HG02571 (cell line): ENCODE measurements around the gene RGL4.

Source experiments
- ATAC-seq: cut with Tn5 transposase; IDR thresholded peaks from one replicate; pipeline ENCODE4 v1.9.1; 2021; ENCODE audit warnings: mild to moderate bottlenecking, moderate library complexity; ENCODE audit not compliant: unreplicated experiment

Gene RGL4

DNA sequence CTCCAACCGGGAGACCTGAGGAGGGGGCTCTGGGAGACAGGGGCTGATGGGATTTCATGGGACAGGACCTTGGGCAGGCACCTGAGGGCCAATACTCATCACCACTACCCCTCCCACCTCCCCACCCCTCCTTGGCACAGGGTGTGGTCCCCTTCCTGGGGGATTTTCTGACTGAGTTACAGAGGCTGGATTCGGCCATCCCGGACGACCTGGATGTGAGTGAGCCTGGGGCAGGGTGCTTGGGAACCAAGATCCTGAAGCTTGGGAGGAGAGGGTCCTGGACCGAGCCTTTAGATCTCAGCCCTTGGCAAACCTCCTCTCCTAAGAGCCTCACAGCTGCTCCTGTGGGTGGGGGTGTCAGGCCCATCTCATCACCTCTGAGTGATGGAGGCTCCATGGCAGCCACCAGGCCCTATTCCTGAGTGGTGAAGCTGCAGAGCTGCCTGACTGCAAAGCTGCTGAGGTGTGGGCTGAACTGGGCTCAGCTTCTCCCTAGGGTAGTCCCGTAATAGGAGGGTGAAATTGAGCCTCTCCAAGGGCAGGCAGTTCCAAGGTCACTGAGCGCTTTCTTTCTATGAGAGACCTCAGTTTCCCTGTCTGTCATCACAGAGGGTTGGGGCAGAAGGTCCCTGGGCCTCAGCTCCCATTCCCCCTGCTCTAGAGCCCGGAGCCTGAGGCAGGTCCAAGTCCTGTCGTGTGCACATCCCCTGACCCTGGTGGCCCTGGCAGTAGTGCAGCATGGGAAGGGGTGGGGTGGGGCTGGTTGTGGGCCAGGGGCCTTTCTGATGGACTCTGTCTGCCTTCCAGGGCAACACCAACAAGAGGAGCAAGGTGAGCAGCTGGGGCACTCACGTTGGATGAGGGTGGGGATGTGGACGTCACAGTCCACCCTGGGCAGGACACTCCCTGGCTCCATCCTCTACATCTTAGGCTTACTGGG is 6.5 kb downstream of the RGL4 start:
- no peak for ATAC-seq

DNA sequence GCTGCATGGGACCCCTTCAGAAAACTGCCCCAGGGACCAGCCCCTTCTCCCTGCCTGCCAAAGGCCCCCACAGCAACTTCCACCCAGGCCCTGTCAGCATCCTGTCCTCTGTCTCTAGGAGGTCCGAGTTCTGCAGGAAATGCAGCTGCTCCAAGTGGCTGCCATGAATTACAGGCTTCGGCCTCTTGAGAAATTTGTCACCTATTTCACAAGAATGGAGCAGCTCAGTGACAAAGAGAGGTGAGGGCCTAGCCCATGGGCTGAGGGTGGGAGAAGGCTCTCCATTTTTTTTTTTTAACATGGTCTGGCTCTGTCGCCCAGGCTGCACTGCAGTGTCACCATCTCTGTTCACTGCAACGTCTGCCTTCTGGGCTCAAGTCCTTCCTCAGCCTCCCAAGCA is 7.3 kb downstream of the RGL4 start:
- ATAC-seq = no peak

DNA sequence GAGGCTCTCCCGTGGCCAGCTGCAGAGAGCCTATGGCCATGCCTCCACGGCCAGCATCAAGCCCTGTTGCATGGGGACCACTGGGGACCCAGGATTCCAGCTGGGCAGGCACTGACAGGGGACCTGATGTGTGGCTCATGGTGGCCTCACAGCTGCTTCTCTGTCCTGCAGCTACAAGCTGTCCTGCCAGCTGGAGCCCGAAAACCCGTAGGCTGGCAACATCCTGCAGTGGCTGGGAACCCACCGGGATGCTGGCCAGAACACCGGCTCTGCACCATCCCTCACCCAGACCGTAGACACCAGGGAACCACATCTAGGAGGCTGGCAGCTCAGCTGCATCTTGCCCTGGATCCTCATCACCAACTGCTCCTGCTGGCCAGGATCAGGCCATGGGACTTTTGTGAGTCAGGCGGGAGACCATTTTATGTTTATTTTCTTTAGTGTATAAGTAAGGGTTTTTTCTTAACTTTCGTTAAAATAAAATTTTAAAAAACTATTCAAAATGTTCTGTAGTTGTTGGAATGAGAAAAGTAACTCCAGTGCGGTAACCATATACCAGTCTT is 7.9 kb downstream of the RGL4 start:
- ATAC-seq = no peak

DNA sequence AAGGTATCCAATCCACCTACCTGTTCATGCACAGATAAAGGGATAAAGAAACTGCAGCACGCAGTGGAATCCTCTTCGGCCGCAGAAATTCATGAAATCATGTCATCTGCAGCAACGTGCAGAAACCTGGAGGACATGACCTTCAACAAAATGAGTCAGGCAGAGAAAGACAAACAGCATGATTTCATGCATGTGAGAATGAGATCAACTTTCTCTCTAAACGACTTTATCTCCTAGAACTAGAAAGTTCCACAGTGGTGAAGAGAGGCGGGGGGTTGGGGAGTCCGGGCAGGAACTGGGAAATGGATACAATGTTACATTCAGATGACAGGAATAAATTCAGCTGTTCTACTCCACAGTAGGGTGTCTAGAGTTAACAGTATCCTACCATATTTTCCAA is 9.9 kb downstream of the RGL4 start:
- ATAC-seq = no peak

DNA sequence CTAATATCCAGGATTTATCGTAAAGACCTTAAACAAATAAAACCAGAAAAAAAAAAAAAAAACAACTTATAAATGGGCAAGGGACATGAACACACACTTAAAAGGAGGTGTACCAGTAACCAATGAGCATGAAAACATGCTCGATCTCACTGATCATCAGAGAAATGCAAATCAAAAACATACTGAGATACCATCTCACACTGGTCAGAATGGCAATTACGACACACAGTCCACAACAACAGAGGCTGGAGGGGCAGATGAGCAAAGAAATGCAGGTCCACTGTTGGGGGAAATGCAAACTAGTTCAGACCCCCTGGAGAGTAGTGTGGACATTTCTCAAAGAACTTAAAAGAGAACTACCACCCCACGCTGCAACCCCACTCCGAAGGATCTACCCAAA is 13.2 kb downstream of the RGL4 start:
- ATAC-seq = no peak

DNA sequence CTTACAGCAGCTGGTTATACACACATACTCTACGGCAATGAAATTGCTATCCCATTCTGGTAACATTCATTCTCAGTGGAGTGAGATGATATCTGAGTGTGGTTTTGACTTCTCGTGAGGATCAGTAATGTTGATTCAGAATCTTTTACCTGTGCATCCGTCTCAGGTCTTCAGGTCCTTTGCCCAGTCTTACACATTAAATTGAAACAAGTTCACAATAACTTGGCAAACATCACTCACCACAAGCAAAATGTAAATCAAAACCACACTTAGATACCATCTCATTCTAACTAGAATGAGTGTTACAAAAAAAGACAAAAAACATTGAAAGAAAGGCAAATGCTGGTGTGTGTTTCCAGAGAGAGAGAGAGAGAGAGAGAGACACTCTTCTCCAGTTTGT is 14.0 kb downstream of the RGL4 start:
- ATAC-seq = no peak

DNA sequence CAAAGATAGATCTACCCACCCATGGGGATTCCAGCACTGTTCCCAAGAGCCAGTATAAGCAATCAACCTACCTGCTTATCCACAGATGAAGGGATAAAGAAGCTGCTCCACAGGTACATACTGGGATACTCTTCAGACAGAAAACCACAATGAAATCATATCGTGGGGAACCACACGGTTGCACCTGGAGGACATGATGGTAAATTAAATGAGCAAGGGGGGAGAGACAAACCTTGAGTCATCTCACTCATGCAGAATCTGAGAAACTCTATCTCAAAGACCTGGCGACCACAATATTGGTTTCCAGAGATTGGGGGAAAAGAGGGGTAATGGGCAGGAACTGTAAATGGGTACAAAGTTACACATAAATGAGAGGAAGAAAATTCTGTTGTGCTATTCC is 14.5 kb downstream of the RGL4 start:
- no peak for ATAC-seq

DNA sequence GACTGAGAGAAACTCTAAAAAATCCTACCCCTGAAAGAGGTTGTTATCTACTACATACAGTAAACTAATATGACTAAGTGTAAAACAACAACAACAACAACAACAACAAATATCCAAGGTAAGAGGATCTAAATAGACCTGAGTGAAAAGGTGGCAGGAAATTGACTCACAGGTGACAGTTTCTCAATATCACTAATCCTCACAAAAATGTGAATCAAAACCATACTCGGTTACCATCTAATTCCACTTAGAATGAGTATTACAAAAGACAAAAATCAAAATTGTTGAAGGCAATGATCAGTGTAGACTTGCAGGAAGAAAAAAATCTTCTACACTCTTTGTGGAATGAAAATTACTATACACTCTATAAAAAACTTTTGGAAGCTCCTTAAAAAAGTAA is 17.5 kb downstream of the RGL4 start:
- no peak for ATAC-seq

DNA sequence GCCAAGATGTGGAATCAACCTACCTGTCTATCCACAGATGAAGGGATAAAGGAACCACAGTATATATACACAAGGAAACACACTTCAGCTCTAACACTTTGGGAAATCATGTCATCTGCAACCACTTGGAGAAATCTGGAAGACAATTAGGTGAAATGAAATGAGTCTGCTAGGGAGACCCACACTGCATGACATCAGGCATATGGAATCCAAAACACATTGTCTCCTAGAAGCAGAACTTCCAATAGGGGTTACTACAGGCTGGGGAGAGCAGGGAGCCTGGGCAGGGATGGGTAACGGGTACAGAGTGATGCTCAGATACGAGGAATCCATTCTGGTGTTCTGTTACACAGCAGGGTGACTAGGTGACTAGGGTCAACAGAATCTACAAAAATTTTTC is 18.3 kb downstream of the RGL4 start:
- no peak for ATAC-seq

DNA sequence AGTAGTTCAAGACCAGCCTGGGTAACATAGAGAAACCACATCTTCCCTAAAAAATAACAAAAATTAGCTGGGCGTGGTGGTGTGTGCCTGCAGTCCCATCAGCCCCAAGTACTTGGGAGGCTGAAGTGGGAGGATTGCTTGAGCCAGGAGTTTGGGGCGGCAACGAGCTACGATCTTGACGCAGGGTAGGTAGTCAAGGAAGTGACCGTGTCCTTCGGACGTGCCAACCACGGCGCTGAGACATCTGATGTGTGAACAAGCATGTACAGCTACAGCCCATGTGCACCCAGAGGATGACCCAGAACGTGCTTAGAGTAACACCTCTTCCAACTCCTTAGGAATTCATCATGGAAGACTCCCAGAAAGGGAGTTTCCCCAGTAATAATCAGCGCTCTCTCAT is 21.4 kb downstream of the RGL4 start:
- ATAC-seq = no peak

DNA sequence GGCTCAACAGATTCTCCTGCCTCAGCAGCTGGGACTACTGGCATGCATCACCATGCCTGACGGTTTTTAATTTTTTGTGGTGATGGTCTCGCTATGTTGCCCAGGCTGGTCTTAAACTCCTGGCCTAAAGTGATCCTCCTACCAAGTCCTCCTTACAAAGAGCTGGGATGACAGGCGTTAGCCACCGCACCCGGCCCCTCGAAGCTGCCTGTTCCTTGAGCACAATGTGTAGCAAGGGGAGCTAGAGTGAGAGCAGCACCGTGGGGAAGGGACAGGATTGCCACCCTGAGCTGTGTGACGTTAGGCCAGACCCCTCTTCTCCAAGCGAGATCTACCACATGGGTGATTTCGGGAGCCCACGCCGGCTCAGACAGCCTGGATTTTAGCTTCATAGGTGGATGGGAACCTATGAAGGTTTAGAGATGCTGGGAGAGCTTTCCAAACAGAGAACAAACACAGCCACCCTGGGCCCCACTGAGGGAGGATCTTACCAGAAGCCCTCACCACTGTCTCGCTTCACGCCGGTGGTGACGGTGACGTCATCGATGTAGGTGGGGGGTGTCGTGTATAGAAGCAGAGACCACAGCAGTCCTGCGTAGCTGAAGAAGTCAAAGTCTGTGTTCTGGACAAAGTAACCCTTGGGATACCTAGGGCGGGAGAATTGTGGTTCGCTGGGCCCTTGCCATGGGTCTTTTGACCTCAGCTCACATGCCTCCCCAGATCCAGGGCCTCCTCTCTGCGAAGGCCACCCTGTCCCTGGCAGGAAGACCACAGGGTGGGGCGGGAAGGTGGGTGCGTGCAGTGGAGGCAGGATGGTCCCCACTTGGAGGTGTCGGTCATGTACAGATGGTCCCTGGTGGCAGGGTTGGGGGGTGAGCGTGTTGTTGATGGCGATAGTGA is 23.1 kb downstream of the RGL4 start:
- ATAC-seq = no peak

DNA sequence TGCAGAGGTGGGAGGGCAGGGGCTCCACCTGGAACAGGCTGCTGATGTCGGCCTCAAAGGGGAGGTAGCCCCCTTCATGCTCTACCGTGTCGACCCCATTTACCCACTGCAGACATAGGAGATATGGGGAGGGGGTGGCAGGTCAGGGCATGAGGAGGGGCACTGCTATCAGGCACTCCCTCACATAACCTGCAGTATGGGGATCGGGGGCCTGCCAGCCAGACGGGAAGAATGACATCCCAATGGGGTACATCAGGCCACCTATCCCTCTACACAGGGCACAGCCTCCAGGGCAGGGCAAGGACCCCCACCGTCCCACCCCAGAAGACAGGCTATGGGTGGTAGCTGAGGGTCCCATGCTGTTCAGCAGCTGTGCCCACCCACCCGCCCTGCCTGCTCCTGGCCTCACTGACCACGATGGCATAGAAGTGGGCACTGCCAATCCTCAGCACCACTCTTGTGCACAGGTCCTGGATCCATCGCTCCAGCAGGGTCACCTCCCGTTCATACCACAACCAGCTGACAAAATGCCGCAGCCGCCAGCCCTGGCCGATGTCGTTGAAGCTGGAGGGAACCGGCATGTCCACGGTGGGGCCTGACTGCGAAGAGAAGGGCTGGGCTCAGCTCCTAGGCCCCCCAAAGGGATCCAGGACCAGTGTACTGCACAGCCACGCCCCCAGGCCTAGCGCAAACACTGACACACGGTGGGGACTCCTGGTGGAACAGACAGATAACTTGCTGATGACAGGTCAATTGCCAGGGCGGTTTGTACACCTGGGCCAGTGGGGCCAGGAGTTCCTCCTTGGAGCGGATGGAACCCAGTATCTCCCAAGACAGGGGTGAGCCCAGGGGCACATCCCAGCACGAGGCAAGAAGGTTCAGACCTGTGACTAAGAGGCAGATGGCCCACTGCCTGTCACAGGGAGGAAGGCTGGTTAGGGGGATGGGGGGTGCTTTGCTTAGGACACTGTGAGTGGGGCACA is 24.1 kb downstream of the RGL4 start:
- no peak for ATAC-seq

DNA sequence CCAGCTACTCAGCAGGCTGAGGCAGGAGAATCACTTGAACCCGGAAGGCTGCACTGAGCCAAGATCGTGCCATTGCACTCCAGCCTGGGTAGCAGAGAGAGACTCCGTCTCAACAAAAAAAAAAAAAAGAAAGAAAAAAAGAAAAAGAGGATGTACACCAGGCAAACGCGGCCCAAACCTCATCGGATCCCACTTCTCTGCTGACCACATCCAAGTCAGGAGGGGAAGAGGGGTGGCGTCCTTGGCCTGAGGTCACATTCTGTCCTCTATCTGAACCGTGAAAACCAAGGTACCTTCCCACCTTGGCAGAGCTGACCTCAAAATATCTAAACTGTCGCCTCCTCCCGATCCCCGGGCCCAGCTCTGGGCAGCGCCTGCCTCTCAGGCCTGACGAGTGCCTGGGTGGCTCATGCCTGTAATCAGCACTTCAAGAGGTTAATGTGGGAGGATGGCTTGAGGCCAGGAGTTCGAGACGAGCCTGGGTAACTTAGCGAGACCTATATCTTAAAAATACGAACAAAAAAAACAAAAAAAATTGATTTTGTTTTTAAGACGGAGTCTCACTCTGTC is 25.1 kb downstream of the RGL4 start:
- ATAC-seq = no peak

DNA sequence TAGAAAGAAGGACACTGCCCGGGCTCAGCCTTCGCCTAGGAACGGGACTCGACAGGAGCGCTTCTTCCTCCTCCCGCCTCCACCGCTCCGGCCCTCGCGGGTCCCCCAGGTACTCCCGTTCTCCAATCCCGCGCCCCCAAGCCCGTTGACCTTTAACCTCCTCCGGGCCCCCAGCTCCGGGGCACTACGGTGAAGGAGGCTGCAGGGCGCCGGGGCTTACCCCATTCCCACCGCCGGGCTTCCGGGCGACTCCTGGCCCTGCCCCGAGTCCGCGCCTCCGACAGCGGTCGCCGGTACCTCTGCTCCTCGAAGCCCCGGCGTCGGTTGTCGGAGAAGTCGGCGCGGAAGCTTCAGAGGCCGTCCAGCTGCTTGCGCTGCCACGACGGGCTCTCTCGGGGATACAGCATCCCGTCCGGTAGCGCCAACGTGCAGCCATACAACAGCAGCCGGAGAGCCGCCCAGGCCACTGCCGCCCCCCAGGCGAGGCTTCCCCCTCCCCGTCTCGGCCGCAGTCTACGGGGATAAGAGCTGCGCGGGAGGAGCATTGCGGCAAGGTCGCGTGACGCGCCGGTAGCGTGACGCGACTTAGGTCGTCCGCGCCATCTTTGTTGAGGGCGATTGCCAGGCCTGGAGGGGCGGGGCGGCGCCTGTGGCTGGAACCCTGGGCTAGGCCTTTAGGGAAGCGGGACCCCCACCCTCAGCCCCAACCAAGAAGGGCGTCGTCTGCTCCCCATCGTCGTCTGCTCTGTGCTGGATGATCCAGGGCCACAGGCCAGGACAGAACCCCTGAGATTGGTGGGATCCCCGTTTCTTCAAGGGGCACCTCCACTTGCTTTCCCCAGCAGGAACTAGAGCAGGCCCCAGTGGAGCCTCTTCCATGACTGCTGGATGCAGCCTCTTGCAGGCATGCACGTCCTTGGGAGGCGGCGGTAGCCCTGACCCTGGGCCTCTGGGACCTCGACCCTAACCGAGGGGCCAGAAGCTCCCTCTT is 26.3 kb downstream of the RGL4 start:
- peak; percentile 83 for ATAC-seq

DNA sequence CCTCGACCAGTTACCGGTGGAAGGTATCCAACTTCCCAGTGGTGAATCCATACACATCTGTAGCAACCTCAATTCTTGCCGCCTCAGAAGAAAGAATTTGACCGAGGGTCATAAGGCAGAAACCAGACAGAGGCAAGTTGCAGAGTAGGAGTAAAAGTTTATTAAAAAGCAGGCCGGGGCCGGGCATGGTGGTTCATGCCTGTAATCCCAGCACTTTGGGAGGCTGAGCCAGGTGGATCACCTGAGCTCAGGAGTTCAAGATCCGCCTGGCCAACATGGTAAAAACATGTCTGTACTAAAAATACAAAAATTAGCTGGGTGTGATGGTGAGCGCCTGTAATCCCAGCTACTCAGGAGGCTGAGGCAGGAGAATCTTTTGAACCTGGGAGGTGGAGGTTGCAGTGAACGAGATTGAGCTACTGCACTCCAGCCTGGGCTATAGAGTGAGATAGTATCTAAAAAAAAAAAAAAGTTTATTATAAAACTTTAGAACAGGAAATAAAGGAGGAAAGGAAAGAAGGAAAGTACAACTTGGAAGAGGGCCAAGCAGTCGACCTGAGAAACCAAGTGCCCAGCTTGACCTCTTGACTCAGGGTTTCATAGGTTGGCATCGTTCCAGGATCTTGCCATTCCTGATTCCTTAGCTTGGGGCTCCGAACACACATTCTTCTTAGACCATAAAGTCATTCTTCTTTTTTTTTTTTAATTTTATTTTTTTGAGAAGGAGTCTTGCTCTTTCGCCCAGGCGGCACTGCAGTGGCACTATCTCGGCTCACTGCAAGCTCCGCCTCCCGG is 27.8 kb downstream of the RGL4 start:
- no peak for ATAC-seq

DNA sequence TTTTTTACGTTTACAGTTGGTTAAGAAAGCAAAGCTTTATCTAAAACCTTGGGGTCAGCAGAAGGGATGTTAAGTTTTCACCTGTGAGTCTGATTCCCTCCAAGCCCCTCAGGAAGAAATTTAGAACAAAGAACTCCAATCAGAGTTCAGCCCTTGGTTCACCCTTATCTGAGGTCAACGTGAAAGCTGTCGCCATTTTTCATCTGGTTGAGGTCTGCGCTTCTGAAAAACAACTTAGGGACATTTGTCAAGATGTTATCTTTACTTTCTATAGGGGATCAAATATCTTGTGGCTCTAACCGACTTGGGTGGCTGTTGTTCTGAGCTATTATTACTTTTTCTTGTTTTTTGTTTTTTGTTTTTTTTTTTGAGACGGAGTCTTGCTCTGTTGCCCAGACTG is 30.0 kb downstream of the RGL4 start:
- ATAC-seq = no peak

DNA sequence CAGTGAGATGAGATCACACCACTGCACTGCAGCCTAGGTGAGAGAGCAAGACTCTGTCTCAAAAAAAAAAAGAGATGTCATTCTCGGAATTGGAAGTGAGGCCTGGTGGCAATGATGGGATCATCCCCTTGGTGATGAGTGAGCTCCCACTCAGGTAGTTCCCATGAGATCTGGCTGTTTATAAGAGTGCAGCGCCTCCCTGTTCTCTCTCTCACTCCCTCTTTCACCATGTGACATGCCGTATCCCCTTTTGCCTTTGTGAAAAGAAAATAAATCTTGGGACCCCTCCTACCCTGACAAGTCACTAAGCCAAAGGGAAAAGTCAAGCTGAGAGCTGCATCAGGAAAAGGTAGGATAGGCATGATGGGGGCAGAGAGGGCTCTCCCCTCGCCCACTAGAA is 31.3 kb downstream of the RGL4 start:
- ATAC-seq = no peak

DNA sequence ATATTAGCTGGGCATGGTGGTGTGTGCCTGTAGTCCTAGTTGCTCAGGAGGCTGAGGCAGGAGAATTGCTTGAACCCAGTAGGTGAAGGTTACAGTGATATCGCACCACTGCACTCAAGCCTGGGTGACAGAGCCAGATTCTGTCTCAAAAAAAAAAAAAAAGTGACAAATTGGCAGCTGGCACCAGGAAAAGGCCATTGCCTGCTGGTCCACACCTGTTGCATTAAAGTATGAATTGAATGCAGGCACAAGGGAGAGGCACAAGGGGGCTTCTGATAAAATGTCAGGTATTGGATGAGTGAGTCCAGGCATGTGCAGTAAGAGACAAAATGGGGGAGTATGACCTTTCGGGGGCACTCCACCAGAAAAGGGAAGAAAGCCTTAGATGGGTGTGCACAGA is 31.9 kb downstream of the RGL4 start:
- no peak for ATAC-seq
